C4-2B (cell line): Measurements from ENCODE around the gene DAAM1.

Experiments
- ZFX ChIP-seq: fragments of 450-650 bp; IDR thresholded peaks from 2 replicates; pipeline ENCODE4 v1.6.1; 2017
- TF ChIP-seq, protein P1 (sequence below): fragments of 450-650 bp; conservative IDR thresholded peaks from 2 replicates; pipeline ENCODE4 v1.5.1; 2017; ENCODE audit warnings: mild to moderate bottlenecking

DNA sequence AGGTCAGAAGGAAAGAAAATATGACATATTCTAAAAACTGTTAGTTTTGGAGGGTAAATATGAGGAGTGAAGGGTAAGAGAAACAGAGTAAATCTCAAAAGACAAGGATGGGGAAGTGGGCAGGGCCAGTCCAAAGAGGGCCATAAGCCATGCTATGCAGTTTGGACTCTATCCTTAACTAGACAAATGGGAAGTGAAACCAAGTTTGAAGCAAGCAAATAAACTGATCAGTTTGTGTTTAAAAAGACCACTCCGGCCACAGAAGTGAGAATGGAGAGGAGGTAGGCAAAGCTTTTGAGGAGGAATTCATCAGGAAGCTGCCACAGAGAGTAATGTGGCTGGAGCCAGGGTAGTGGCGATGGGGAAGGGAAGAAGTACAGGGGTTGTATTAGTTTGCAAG, 37.5 kb upstream of the DAAM1 start:
- TF ChIP-seq, protein P1, sequence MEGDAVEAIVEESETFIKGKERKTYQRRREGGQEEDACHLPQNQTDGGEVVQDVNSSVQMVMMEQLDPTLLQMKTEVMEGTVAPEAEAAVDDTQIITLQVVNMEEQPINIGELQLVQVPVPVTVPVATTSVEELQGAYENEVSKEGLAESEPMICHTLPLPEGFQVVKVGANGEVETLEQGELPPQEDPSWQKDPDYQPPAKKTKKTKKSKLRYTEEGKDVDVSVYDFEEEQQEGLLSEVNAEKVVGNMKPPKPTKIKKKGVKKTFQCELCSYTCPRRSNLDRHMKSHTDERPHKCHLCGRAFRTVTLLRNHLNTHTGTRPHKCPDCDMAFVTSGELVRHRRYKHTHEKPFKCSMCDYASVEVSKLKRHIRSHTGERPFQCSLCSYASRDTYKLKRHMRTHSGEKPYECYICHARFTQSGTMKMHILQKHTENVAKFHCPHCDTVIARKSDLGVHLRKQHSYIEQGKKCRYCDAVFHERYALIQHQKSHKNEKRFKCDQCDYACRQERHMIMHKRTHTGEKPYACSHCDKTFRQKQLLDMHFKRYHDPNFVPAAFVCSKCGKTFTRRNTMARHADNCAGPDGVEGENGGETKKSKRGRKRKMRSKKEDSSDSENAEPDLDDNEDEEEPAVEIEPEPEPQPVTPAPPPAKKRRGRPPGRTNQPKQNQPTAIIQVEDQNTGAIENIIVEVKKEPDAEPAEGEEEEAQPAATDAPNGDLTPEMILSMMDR: no peak
- no peak for TF ChIP-seq ZFX
